Liver (tissue), 2 donors: ENCODE measurements around the gene PARD3B.

Source experiments
- TF ChIP-seq, protein P1 (sequence below): IDR thresholded peaks from 2 replicates; pipeline ENCODE4 v1.6.1; 2016; ENCODE audit warnings: antibody characterized with exemption, mild to moderate bottlenecking
- TF ChIP-seq, protein P2 (sequence below): IDR thresholded peaks from 2 replicates; pipeline ENCODE4 v1.6.1; 2016; ENCODE audit warnings: antibody characterized with exemption
- donor health status: healthy.

- TF ChIP-seq, protein P1, sequence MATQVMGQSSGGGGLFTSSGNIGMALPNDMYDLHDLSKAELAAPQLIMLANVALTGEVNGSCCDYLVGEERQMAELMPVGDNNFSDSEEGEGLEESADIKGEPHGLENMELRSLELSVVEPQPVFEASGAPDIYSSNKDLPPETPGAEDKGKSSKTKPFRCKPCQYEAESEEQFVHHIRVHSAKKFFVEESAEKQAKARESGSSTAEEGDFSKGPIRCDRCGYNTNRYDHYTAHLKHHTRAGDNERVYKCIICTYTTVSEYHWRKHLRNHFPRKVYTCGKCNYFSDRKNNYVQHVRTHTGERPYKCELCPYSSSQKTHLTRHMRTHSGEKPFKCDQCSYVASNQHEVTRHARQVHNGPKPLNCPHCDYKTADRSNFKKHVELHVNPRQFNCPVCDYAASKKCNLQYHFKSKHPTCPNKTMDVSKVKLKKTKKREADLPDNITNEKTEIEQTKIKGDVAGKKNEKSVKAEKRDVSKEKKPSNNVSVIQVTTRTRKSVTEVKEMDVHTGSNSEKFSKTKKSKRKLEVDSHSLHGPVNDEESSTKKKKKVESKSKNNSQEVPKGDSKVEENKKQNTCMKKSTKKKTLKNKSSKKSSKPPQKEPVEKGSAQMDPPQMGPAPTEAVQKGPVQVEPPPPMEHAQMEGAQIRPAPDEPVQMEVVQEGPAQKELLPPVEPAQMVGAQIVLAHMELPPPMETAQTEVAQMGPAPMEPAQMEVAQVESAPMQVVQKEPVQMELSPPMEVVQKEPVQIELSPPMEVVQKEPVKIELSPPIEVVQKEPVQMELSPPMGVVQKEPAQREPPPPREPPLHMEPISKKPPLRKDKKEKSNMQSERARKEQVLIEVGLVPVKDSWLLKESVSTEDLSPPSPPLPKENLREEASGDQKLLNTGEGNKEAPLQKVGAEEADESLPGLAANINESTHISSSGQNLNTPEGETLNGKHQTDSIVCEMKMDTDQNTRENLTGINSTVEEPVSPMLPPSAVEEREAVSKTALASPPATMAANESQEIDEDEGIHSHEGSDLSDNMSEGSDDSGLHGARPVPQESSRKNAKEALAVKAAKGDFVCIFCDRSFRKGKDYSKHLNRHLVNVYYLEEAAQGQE: no peak
- TF ChIP-seq, protein P2, sequence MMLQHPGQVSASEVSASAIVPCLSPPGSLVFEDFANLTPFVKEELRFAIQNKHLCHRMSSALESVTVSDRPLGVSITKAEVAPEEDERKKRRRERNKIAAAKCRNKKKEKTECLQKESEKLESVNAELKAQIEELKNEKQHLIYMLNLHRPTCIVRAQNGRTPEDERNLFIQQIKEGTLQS: no peak
Measured at GRCh38 chr2:204655101-204655500, 109.8 kb downstream of the PARD3B start.
